ENCODE measurements around the gene SLC25A38.

Gene SLC25A38

GRCh38 chr3:39443530-39443929 lies 60.4 kb downstream of the SLC25A38 start:
- TF ChIP-seq JUND (IDR thresholded peaks at IDR 0.05; ENCODE audit: low read depth), result no peak
- DNase-seq (ENCODE audit: low read depth in 1 of 2, low spot score in 1 of 2), result peak in 1 of 2 experiments; percentile 54
- in situ Hi-C loops (cut with HindIII; ENCODE audit: low pct_unique_long_range_greater_than_20kb, low sequenced_read_pairs), result no loop called here

- in situ Hi-C loops (cut with HindIII; ENCODE audit: low pct_unique_long_range_greater_than_20kb, low sequenced_read_pairs), result no loop called here
- no peak for TF ChIP-seq JUND (IDR thresholded peaks at IDR 0.05; ENCODE audit: low read depth)
- no peak for DNase-seq (ENCODE audit: low read depth in 1 of 2, low spot score in 1 of 2)
Observed at GRCh38 chr3:39445927-39446326, 62.8 kb downstream of the SLC25A38 start.

GRCh38 chr3:39446444-39446843 lies 63.3 kb downstream of the SLC25A38 start:
- no peak for DNase-seq (ENCODE audit: low read depth in 1 of 2, low spot score in 1 of 2)
- in situ Hi-C loops (cut with HindIII; ENCODE audit: low pct_unique_long_range_greater_than_20kb, low sequenced_read_pairs), result no loop called here
- no peak for TF ChIP-seq JUND (IDR thresholded peaks at IDR 0.05; ENCODE audit: low read depth)

Data from T47D (cell line).